Memory B cell (primary cell): Measurements from ENCODE around the gene SGCA.
A peak's percentile ranks its signal among the peaks of the same experiment; 100 is the strongest.

Experiments used
- ATAC-seq: fragments of 150-1000 bp; cut with Tn5 transposase; 2 replicates; pipeline ENCODE4 v1.10.0; 2021; ENCODE audit warnings: low read depth, mild to moderate bottlenecking, moderate library complexity
- DNase-seq, 2 donors: peaks; one replicate each; pipeline ENCODE4 v3.0.0; 2022; ENCODE audit warnings: low spot score in 2 of 2
- H3K27ac Mint-ChIP-seq: one replicate; pipeline ENCODE4 v1.8.0; 2022; ENCODE audit warnings: mild to moderate bottlenecking, moderate library complexity, mixed read lengths
- H3K27me3 Mint-ChIP-seq: one replicate; pipeline ENCODE4 v1.8.0; 2022; ENCODE audit warnings: mixed read lengths
- H3K36me3 Mint-ChIP-seq: one replicate; pipeline ENCODE4 v1.8.0; 2022; ENCODE audit warnings: mild to moderate bottlenecking, mixed read lengths
- H3K4me1 Mint-ChIP-seq: one replicate; pipeline ENCODE4 v1.8.0; 2022; ENCODE audit warnings: mixed read lengths
- H3K4me3 Mint-ChIP-seq: one replicate; pipeline ENCODE4 v1.8.0; 2022; ENCODE audit warnings: mild to moderate bottlenecking, moderate library complexity, mixed read lengths
- H3K9me3 Mint-ChIP-seq: one replicate; pipeline ENCODE4 v1.8.0; 2022; ENCODE audit warnings: mixed read lengths

Gene SGCA

GRCh38 chr17:50165867-50166517 is at the start of gene SGCA:
Gene SGCA, plus strand, starts transcription at chr17:50166005. Its CDS starts 36 bp downstream, at chr17:50166041.
- no peaks in the 10 kb centered on the region for H3K9me3 Mint-ChIP-seq
- H3K27me3 Mint-ChIP-seq = no peaks in the 10 kb centered on the region
- H3K4me3 Mint-ChIP-seq = no peak within 1 kb of the TSS
- ATAC-seq = no peak
- H3K4me1 Mint-ChIP-seq = peaks cover 47% of the 10 kb centered on the region
- H3K36me3 Mint-ChIP-seq = peaks cover 1% of the 10 kb centered on the region
- H3K27ac Mint-ChIP-seq = peak within 1 kb of the TSS; percentile 59
- DNase-seq = no peak

DNA sequence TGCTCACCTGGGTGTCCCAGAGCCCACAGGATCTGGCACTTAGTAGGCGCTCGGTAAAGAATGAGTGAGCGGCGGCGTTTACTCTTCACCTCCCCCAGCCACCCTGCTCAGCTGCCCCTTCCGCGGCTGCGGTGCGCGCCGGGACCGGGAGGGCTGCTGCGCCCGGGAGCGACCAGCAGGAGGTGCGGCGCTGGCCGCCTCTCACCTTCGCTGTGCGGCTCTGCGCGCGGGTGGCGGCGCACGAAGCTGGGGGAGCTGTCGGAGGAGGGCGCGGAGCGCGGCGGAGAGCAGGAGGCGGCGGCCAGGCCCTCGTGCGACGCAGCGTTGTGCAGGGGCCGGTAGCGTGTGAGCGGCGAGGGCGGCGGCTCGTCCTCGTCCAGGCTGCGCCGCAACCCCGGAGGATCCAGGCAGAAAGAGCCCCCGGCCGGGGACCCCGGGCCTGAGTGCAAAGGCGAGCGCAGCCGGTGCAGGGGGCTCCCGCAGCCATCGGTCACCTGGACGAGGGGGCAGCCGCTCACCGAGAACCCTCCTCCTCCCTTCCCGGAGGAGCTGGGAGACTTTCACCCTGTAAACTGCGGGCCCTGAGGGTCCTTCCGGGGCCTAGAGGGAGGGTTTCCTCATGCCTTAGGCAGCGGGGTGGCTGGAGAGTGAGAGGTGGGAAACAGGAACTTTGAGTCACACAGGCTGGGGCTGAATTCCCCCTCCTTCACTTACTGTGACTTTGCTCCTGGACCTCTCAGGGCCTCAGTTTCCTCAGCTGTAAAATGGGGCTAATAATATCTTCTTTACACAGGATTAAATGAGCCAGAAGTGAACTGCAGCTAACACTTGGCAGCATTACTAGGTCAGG is 48.4 kb upstream of the SGCA start:
- DNase-seq (peak; percentile 62 to 67), ATAC-seq (peak; percentile 93)
- no peaks in the 10 kb centered on the region for H3K36me3 Mint-ChIP-seq
- peaks cover 11% of the 10 kb centered on the region for H3K4me1 Mint-ChIP-seq
- H3K4me3 Mint-ChIP-seq = peak overlapping the region; percentile 68
- H3K27ac Mint-ChIP-seq = no peak overlapping the region
- peaks cover 24% of the 10 kb centered on the region for H3K27me3 Mint-ChIP-seq
- H3K9me3 Mint-ChIP-seq = no peaks in the 10 kb centered on the region

- no peak for DNase-seq
- no peak for ATAC-seq
- Mint-ChIP-seq H3K4me3 (no peak overlapping the region), H3K36me3 (no peaks in the 10 kb centered on the region), H3K4me1 (peaks cover 11% of the 10 kb centered on the region), H3K9me3 (no peaks in the 10 kb centered on the region), H3K27ac (no peak overlapping the region), H3K27me3 (peaks cover 25% of the 10 kb centered on the region)
Observed at GRCh38 chr17:50118076-50118827, 47.6 kb upstream of the SGCA start.

DNA sequence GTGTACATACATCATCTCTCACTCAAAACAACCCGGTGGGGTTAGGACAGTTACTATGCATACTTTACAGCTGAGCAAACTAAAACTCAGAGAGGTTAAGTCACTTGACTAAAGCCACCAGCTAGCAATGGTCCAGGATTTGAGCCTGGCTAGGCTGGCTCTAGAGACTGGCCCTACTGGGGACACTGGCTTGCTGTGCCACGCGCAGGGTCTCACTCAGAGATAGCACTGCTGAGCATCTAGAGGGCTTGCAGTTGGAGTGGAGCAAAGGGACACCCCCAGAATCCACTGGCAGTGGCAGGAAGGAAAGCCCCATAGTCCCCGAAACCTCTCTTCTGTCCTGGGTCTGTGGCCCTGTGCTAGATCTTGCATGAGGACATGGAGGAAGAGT is 47.0 kb upstream of the SGCA start:
- DNase-seq (no peak), ATAC-seq (no peak)
- Mint-ChIP-seq H3K36me3 (no peaks in the 10 kb centered on the region), H3K4me1 (peaks cover 11% of the 10 kb centered on the region), H3K9me3 (no peaks in the 10 kb centered on the region), H3K27me3 (peaks cover 22% of the 10 kb centered on the region), H3K4me3 (no peak overlapping the region), H3K27ac (no peak overlapping the region)

GRCh38 chr17:50120475-50121253 is 45.1 kb upstream of the SGCA start:
- DNase-seq (no peak), ATAC-seq (no peak)
- H3K27me3 Mint-ChIP-seq = peaks cover 15% of the 10 kb centered on the region
- no peaks in the 10 kb centered on the region for H3K36me3 Mint-ChIP-seq
- no peak overlapping the region for H3K27ac Mint-ChIP-seq
- peaks cover 5% of the 10 kb centered on the region for H3K4me1 Mint-ChIP-seq
- no peak overlapping the region for H3K4me3 Mint-ChIP-seq
- no peaks in the 10 kb centered on the region for H3K9me3 Mint-ChIP-seq

DNA sequence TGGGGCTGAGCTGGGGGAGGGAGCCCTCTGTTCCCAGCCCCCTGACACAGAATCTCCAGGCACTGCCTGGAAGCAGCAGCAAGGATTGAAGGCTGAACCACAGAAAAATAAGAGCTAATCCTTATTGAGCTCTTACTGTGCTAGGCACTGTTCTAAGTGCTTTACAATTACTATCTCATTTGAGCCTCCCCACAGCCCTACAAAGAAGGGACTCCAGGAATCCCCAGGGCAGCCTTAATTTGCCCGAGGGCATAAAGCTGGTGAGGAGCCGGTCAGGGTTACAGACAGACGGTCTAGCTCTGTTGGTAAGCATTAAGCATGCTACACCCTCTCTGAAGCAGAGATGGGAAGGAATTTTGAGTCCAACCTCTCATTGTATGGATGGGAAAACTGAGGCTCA is 42.9 kb upstream of the SGCA start:
- no peaks in the 10 kb centered on the region for H3K9me3 Mint-ChIP-seq
- peaks cover 2% of the 10 kb centered on the region for H3K4me1 Mint-ChIP-seq
- no peak for DNase-seq
- no peak overlapping the region for H3K4me3 Mint-ChIP-seq
- ATAC-seq = no peak
- H3K27me3 Mint-ChIP-seq = peaks cover 9% of the 10 kb centered on the region
- no peak overlapping the region for H3K27ac Mint-ChIP-seq
- no peaks in the 10 kb centered on the region for H3K36me3 Mint-ChIP-seq

- no peaks in the 10 kb centered on the region for H3K9me3 Mint-ChIP-seq
- peaks cover 9% of the 10 kb centered on the region for H3K4me1 Mint-ChIP-seq
- no peak overlapping the region for H3K4me3 Mint-ChIP-seq
- H3K27me3 Mint-ChIP-seq = peaks cover 10% of the 10 kb centered on the region
- no peaks in the 10 kb centered on the region for H3K36me3 Mint-ChIP-seq
- ATAC-seq (no peak), DNase-seq (no peak)
- no peak overlapping the region for H3K27ac Mint-ChIP-seq
Observed at GRCh38 chr17:50123649-50124349, 42.0 kb upstream of the SGCA start.

DNA sequence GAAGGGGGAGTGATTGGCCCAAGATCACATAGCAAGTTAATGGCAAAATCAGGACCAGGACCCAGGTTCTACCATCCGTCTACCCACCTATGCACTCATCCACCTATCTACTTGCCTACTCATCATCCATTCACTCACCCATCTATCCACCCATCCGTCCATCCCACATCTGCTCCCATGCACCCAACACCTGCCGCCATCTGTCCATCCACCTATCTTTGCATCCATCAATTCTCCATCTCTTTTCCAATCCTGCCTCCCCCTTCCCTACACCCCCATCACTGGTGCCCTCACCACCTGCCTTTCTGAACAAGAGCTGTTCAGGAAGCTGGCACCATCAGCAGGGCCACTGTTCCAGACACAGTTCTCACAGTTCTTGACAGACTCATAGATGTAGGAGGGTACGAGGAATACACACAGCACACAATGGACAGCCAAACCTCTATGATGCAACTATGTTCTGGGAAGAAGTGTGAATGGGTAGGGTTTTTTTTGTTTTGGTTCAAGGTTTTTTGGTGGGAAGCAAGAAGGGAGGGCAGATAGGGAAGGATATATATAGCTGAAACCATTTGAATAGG is 40.3 kb upstream of the SGCA start:
- H3K9me3 Mint-ChIP-seq = no peaks in the 10 kb centered on the region
- H3K27me3 Mint-ChIP-seq = peaks cover 10% of the 10 kb centered on the region
- ATAC-seq (no peak), DNase-seq (no peak)
- no peak overlapping the region for H3K4me3 Mint-ChIP-seq
- peaks cover 14% of the 10 kb centered on the region for H3K4me1 Mint-ChIP-seq
- H3K36me3 Mint-ChIP-seq = no peaks in the 10 kb centered on the region
- H3K27ac Mint-ChIP-seq = no peak overlapping the region

DNA sequence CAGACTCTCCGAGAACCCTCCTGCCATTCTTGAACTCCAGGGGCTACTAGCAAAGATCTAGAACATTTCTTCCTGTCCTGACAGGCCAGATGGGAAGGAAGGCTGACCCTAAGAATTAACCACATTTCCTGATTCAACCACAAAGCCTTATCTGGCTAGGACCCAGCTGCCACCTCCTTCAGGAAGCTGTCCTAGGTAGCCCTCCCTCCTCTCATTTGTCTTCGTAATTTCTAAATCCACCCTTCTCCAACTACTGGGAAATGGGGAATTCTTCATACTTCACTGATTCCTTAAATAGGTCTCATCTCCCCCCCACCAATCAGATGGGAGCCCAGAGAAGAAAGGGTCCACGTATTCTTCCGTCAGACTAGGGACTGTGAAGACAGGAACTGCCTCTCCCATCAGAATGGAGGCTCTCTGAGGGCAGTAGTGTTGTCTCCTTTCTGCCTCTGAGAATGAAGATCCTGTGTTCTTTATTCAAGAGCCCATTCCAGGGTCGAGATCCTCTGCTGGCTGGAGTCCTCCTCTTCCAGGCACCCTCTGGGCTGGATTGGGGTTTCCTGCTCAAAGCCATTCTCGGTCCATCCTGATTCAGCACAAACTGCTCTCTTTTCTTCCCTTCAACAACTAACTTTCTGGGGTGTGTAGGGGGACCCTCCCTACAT is 38.0 kb upstream of the SGCA start:
- no peaks in the 10 kb centered on the region for H3K9me3 Mint-ChIP-seq
- no peak for DNase-seq
- H3K4me3 Mint-ChIP-seq = no peak overlapping the region
- peaks cover 9% of the 10 kb centered on the region for H3K27me3 Mint-ChIP-seq
- no peak for ATAC-seq
- no peak overlapping the region for H3K27ac Mint-ChIP-seq
- H3K36me3 Mint-ChIP-seq = no peaks in the 10 kb centered on the region
- H3K4me1 Mint-ChIP-seq = peaks cover 25% of the 10 kb centered on the region

GRCh38 chr17:50128441-50129352 is 37.1 kb upstream of the SGCA start:
- no peak for ATAC-seq
- Mint-ChIP-seq H3K4me3 (peak overlapping the region; percentile 87), H3K27me3 (peaks cover 9% of the 10 kb centered on the region), H3K36me3 (no peaks in the 10 kb centered on the region), H3K4me1 (peaks cover 25% of the 10 kb centered on the region), H3K27ac (peak overlapping the region; percentile 48), H3K9me3 (no peaks in the 10 kb centered on the region)
- DNase-seq = no peak

DNA sequence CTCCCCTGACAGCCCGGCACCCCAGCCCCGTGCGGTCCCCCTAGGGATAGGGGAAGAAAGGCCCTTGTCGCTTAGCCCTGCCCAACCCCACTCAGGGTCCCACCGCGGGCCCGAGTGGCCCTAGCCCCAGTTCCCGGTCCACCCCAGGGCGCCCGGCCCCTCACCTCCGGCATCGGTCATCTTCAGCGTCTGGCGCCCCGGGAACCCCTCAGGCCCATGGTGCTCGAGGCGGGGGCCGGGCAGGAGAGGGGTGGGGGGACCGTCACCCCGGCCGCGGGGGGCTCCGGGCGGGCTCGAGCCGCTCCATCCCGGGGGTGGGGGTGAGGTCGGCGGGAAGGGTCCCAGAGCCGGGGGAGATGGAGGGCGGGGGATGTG is 36.5 kb upstream of the SGCA start:
- Mint-ChIP-seq H3K36me3 (peaks cover 3% of the 10 kb centered on the region), H3K9me3 (no peaks in the 10 kb centered on the region), H3K27ac (peak overlapping the region; percentile 39), H3K27me3 (peaks cover 9% of the 10 kb centered on the region), H3K4me3 (peak overlapping the region; percentile 80), H3K4me1 (peaks cover 28% of the 10 kb centered on the region)
- DNase-seq = peak in 1 of 2 donors; percentile 42
- no peak for ATAC-seq
